Stimulated activated CD4-positive, alpha-beta T cell treated with anti-CD3 and anti-CD28 coated beads, TNF-alpha, amount 100 ng/mL, for 4 hours (primary cell): ENCODE results near the gene DMD.

ENCODE experiments used
- DNase-seq, 3 experiments: peaks; one replicate each; pipeline ENCODE4 v3.0.0-alpha.2; 2020; ENCODE audit warnings: low read depth in 3 of 3

DMD gene

DNA sequence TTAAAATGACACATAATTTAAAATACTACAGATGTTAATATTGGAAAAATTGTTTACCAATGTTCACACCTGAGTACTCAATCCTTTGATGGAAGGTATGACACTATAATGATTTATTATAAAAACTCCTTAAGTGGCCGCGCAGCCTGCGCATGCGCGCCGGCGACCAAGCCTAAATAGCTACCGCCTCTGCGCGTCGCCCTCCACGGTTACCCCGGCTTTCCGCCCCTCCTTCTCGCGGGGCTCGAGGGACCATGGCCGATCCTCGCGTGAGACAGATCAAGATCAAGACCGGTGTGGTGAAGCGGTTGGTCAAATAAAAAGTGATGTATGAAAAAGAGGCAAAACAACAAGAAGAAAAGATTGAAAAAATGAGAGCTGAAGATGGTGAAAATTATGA, 170.2 kb downstream of the DMD start:
- no peak for DNase-seq

DNA sequence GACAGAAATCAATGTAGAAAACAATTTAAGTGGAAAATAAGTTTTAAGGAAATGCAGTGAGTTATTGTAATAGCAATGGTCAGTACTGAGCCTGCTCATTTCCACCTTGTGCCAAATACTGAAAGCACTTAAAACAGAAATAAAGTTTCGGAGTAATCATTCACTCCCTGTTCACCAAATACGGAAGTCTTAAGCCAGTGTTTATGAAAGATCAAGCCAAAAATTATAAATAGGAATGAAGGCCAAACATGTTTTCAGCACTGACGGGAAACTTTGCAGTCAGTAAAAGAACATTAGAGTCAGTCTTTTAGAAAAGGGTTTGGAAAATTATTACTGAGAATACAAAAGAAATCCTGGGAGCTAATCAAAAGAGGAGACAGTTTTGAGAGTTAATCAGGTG, 178.6 kb downstream of the DMD start:
- DNase-seq: no peak

DNA sequence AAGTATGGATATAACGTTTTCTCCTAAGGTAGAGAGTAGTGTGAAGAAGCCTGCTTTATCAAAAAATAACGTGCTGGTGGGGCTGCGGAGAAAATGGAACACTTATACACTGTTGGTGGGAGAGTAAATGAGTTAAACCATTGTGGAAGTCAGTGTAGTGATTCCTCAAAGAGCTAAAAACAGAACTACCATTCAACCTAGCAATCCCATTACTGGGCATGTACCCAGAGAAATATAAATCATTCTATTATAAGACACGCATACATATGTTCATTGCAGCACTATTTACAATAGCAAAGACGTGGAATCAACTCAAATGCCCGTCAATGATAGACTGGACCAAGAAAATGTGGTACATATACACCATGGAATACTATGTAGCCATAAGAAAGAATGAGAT, 196.4 kb downstream of the DMD start:
- DNase-seq: no peak

DNA sequence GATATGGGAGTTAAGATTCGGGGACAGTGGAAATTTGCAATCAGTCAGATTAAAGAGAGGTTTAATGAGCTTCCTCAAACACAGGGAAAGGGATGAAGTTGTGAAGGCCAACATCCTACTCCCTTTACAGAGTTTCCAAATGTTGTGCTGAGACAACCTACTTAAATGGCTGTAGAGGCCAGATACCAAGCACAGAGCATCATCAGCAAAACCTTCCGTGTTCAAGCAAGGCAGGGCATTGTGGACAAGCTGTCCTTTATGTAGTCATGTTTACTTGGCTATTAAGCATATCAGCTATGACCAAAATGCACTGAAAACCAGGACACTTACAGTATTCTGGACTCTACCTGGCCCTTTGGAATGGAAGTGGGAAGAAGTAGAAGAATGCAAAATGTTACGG, 197.3 kb downstream of the DMD start:
- no peak for DNase-seq

DNA sequence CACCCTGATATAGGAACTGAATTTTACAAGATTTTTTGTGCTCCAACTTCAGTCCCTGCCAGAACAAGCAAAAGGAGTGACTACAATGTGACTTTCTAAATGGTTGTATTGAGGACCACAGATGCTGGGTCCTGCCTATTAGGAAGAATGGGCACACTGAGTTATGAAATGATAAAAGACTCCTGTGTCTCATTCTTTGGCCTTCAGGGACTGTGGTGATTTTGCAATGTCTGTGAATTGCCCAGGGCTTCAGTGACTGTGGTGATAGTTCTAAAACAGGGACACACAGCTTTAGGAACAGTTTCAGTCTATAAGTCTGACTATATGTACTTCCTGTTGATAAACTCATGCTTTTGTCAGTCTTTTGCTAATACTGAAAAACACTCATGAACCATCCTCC, 210.2 kb downstream of the DMD start:
- no peak for DNase-seq

DNA sequence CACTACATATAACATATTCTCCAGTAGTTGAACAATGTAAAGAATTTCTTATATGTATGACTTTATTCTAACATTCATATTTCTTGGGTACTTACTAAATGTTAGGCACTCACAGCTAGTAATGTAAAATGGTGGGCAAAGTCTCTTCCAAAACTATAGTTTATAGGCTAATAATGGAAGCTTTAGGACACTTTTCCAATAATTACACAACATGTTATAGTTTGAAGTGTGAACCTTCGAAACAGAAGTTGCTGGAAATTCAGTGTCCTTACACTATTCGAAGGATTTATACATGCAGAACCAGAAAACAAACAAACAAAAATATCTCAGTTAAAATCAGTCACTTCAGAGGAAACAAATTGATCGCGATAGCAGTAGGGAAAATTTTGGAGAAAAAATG, 212.6 kb downstream of the DMD start:
- DNase-seq: no peak

DNA sequence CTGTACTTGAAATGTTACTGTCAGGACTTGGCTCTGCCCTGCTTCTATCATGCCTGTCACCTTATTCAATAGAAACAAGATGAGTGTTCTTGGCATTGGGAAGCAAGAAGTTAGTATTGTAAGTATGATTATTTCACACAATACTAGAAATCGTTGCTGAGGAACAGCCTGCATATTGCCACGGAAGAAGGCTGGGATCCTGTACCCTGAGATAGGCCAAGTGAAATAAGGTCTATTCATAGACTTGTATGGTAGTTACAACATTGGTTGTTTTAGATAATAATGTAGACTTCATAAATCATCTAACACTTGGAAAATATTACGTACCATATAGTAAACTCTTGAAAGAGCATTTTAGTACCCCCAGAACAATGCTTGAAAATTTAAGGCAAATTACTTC, 215.9 kb downstream of the DMD start:
- no peak for DNase-seq

DNA sequence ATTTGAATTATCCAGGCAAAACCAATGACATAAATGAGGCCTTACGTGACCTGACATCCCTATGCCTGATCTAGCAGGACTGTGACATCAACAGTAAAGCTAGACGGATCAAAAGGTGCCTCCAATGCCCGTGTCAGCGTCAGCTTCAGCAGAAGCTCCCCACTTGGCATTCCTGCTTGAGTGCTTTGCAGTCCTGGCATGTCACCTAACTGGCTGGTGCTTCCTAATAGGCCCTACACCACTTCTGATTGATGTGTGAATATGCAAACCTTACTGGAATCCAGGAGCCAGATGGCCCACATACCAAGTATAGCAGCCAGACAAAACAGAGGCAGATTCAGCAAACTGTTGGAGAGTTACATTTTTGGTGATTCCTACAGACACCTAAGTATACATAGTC, 224.2 kb downstream of the DMD start:
- DNase-seq: no peak

DNA sequence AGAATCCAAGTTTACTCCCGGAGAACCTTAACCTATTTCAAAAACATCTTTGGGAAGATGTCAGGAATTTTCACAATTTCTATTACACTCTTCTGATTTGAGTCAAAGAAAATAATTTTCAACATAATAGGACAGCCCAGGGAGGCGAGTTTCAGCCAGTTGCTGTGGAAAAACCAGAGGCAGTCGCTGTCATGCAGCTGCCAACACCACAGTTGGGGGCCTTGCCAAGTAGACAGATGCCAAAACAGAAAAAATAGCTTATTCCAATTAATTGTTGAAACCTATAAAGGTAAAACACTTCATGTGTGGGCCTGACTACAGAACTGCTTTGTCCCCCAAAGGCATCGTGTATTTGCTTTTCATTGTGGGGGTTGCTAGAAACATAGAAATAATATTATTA, 225.8 kb downstream of the DMD start:
- no peak for DNase-seq

DNA sequence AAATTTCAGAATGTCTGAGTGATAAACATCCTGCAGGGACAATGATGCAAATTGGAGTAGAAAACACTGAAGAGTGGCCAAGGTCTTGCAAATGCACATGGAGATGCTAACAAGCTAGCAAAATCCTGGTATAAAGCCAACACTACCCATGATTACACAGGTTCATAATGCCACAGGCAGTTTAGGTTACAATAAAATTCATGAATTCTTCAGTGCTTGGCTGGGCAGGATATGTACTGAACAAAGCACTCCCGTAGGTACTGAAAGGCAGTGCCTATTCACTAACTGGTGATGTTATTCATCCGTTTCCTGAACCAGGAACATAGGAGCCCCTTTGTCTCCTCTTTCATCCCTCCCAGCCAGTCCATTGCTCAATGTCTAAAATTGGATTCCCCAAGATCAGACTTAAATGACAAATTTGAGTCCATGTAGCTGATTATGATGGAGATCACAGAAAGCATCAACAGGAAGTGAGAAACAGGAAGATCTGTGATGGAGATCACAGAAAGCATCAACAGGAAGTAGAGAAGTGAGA, 244.5 kb downstream of the DMD start:
- DNase-seq: no peak

DNA sequence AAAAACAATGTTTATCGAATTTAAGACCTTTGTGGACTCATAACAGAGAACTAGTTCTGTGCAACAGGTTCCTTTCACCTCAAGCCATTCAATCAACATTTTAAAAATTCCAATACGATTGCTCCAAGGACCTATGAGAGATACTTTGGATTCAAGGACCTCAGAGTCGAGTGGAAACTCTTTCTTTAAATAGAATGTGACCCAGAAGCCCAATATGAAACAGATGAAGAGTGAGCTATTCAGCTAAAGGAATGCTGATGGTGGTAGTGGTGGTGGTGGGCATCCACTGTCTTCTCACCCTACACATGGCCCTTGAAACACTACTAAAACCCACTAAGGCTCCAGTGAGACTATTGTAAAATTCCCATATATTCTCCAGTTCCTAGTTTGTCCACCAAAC, 257.2 kb downstream of the DMD start:
- no peak for DNase-seq

DNA sequence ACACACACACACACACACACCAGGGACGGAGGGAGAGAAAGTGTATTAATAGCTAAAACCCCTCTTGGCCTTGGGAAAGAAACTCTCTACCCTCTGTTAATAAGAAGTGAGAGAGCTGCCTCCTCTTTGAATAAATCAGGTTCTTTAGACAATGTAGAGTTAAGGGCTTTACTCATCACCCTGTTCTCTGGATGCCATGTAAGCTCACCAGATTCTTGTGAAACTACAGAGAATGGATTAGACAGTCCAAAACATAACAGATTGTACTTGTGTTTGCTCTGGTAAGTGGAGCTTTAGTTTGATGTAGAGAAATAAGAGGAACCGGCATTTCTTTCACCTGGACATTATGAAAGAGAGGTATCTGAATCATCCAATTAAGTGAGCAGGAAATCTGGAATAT, 263.2 kb downstream of the DMD start:
- DNase-seq: no peak

DNA sequence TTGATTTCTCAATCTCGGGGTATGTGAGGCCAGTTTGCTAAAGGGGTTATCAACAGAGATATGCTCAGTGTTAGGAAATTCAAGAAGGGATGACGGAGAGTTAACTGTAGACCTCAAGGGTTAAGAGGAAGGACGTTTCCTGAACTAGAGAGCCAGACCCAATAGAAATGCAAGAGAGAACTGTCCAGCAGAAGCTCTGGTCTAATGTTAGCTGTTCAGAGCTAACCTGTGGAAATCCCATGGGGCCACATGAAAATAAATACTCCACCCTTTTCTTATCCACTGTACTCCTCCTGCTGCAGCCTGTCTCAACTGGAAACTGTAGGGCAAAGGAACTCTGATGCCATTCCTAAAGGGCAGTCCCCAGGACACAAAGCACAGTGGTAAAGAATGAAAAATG, 274.3 kb downstream of the DMD start:
- DNase-seq: no peak

DNA sequence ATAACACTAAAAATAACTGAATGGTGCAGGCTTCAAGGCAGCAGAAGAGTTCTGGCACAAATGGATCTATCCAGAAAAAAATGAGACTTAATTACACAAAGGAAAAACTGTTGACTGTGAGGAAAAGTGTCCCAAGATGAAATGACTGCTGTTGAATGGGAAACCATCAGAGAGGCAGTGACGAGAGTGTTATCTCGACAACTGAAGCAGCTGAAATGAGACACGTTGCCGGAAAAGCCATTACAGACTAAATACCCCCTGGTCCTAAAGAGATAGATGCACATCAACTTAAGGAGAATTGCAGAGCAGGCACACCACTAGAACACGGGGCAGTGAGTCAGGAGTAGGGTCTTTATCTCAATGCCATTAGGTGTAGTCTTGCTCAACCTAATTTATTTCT, 277.8 kb downstream of the DMD start:
- no peak for DNase-seq

DNA sequence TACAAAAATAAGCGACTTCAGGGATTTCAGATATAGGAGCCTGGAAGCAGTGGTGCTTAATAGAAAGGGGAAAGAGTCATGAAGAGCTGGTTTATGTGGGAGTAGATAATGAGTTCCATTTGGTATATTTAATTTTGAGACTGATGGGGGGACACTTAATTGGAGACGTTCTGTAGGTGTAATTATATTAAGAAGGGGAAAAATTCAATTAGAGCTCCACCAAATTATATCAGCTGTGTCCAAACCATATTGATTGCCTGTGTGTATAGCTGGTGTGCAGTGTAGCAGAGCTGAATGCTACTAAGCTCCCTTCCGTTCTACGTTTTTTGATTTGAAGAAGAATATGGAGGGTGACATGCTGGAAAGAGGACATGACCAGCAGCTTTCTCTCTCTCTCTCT, 282.3 kb downstream of the DMD start:
- DNase-seq: no peak

DNA sequence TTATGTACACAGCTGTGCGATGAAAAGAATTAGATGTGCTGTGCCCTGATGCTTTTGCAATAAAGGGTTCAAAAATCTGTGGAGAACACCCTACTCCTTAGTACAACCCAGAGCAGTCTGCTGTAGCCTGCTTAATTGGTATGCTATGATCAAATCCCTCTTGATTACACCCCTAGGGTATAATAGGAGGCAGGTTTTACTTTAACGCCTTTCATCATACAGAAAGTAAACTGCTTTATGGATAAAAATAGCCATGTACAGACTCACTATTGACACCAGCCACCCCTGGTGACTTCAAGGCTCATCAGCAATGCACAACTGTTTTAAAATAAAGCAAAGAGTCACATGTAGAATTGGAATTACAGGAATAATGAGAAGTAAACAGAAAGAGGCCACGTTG, 315.3 kb downstream of the DMD start:
- no peak for DNase-seq

DNA sequence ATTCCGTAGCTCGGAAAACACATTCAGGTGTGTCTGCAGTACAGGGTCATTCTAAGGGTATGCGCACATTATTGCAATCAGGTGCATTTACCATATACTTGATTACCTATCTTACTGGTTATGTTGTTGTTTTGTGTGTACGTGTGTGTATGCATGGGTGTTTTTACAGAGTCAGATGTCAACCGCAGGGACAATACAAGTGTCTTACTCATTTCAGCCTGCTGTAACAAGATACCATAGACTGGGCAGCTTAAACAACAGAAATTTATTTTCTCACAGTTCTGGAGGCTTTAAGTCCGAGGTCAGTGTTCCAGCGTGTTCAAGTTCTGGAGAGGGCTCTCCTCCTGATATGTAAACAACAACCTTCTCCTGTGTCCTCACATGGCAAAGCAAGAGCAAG, 316.7 kb downstream of the DMD start:
- DNase-seq: no peak

DNA sequence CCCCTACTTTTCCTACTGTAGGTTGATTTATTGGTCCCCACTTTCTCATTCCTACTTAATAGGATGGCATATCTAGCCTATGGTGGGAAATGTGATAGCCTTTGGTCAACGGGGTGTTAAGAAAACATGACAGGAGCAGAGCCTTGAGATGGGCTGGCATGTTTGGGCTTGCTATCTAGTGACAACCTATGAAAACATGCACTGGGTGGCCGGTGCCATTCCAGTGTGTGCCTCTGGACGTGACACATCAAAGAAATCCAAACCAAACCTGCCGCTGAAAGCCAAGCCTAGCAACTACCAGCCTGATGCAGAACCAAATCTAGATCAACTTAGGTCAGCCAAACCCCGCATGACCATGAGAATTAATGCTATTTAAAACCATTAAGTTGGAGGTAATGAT, 317.6 kb downstream of the DMD start:
- DNase-seq: no peak

DNA sequence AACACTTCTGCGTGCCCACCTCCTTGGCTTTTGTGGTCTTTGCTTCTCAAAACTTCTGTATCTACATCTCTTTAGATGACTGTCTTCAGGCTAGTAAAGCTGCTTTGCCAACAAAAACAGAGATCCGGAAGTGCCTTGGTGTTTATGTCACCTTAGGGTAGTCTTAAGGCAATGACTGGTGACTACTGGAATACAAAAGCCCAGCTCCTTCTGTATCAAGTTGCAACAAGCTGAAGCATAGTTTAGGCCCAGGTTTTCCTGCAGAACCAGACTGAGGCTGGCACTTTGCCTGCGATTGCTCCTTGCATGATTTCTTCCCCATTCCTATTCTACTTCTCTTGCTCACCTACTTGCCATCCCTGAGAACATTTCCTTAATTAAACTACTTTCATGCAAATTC, 333.8 kb downstream of the DMD start:
- DNase-seq: no peak

DNA sequence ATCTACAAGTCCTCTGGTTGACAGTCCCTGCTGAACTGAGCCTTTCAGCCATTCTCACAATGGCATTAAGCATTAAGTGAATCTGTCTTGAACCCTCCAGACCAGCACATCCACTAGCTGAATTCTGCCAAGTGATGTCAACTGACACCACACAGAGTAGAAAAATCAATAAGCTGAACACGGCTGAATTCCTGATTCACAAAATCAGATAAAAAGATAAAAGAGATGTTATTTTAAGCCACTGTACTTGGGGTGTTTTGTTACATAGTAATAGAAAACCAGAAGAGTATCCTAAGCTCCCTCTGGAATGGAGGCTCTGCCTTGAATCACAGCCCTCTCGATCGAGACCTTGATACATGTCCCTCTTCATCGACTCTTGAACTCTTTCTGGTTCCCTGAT, 336.5 kb downstream of the DMD start:
- DNase-seq: no peak

DNA sequence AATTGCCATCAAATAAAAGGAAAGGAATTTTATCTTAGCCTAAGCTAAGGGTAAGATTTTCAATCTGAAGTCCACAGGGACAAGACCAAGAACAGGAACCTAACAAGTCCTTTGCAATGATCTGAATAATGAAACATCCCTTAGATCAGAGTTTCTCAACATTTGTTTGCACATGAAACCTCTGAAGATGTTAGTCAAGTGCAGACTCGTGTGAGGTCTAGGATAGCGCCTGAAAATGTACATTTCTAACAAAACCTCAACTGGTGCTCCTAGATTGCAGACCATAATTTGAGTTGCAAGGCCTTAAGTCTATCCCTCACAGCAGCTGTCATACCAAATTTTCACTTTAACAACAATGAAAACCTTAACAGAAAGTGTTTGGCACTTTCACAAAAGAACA, 337.6 kb downstream of the DMD start:
- DNase-seq: no peak

DNA sequence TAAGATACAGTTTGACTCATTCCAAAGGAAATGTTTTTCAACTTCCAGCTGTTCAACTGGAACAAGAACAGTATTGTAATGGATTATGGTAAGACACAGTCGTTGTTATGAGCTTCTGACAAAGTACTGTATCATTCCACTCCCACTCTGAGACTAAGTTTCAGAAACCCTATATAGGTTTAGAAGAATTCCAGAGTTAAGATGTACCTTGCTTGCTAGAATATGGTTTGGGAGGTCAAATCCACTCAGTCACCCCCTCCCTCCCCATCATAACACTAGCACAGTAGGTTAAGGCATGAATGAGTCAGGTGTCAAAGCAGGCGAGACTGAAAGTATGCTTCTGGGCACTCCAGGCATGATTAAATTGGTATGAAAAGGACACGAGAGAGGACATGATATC, 339.7 kb downstream of the DMD start:
- no peak for DNase-seq

DNA sequence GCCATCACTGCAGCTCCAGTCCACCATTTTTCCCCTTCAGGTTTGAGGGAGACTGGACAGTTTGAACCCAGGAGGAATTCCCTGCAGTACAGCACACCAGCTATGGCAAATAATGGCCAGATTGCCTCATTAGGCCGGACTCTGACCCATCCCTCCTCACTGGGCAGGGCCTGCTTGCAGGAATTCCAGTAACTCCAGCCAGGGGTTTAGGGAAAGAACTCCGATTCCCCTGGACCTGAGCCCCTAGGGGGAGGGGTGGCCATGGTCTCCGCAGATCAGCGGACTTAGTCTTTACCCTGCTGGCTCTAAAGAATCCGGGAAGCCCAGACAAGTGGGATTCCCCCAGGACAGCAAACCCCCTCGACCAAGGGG, 342.8 kb downstream of the DMD start:
- no peak for DNase-seq

DNA sequence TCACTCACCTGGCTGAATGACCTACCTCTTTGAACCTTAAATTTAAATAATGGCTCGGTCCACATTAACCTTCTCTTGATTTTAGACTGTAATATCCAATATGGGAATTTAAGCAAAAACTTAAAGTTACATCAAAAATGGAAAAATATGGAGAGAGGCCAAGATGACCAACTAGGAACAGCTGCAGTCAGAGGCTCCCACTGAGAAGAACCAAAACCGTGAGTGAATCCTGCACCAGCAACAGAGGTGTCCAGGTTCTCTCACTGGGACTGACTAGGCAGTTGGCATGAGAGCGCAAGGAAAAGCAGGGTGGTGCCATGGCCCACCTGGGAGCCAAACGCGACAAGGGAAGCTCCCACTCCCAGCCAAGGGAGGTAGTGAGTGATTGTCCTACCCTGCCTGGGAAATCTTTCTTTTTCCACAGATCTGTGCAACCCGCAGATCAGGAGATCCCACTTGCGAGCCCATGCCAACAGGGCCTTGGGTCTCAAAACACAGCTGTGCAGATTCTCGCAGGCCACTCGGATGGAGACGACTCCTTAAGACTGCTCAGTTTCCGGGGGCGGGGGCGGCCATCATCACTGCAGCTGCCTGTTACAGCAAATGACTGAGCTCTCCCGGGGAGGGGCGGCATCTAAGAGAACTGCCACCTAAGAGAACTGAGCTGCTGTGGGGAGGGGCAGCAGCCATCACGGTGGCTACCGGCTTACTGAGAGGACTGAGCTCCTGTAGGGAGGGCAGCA, 343.4 kb downstream of the DMD start:
- no peak for DNase-seq
